OCI-LY1 (cell line): Measurements from ENCODE around the gene DIAPH2.

Experiments
- H2AFZ ChIP-seq: fragments of 200-600 bp; sonication (generic), shearing (Covaris generic); 2 replicates; pipeline ENCODE4 v1.6.0; 2014; ENCODE audit warnings: antibody characterized with exemption, mild to moderate bottlenecking, low read length
- H3F3A ChIP-seq: fragments of 200-600 bp; sonication (generic), shearing (Covaris generic); 2 replicates; pipeline ENCODE4 v1.6.0; 2014; ENCODE audit warnings: mild to moderate bottlenecking, antibody characterized with exemption, low read length, moderate library complexity; ENCODE audit not compliant: insufficient read depth
- H3K27ac ChIP-seq: fragments of 200-600 bp; sonication (generic); 2 replicates; pipeline ENCODE4 v1.5.1; 2014; ENCODE audit warnings: low read length, mixed run types, mild to moderate bottlenecking, low read depth; ENCODE audit not compliant: poor library complexity, severe bottlenecking
- H3K27me3 ChIP-seq: fragments of 200-600 bp; sonication (generic); 2 replicates; pipeline ENCODE4 v1.6.0; 2014; ENCODE audit warnings: antibody characterized with exemption, mild to moderate bottlenecking, low read length, moderate library complexity; ENCODE audit not compliant: insufficient read depth
- H3K36me3 ChIP-seq: fragments of 200-600 bp; sonication (generic); 2 replicates; pipeline ENCODE4 v1.6.1; 2014; ENCODE audit warnings: mild to moderate bottlenecking, antibody characterized with exemption, low read length, moderate library complexity, mixed read lengths; ENCODE audit not compliant: insufficient read depth
- H3K4me1 ChIP-seq: fragments of 200-600 bp; sonication (generic); 2 replicates; pipeline ENCODE4 v1.5.1; 2014; ENCODE audit warnings: mild to moderate bottlenecking, low read length, moderate library complexity; ENCODE audit not compliant: insufficient read depth, severe bottlenecking
- H3K4me2 ChIP-seq: fragments of 200-600 bp; sonication (generic), shearing (Covaris generic); 2 replicates; pipeline ENCODE4 v1.6.1; 2014; ENCODE audit warnings: low read length
- H3K4me3 ChIP-seq: fragments of 200-600 bp; sonication (generic); 2 replicates; pipeline ENCODE4 v1.5.1; 2014; ENCODE audit warnings: low read length, low read depth, mild to moderate bottlenecking, mixed read lengths; ENCODE audit not compliant: poor library complexity, severe bottlenecking
- H3K79me2 ChIP-seq: fragments of 200-600 bp; shearing (Covaris generic); 2 replicates; pipeline ENCODE4 v1.6.1; 2016; ENCODE audit warnings: mixed run types, low read length, mixed read lengths; ENCODE audit not compliant: insufficient read depth
- H3K9ac ChIP-seq: fragments of 200-600 bp; sonication (generic), shearing (Covaris generic); 2 replicates; pipeline ENCODE4 v1.6.1; 2014; ENCODE audit warnings: mild to moderate bottlenecking, low read length, mixed read lengths
- H3K9me2 ChIP-seq: fragments of 200-600 bp; sonication (generic), shearing (Covaris generic); 2 replicates; pipeline ENCODE4 v1.6.1; 2014; ENCODE audit warnings: low read depth, mild to moderate bottlenecking, low read length, mixed read lengths
- H3K9me3 ChIP-seq: fragments of 200-600 bp; shearing (Covaris generic); 2 replicates; pipeline ENCODE4 v1.6.1; 2014; ENCODE audit warnings: low read length, mixed read lengths
- H4K20me1 ChIP-seq: fragments of 200-600 bp; sonication (generic), shearing (Covaris generic); 2 replicates; pipeline ENCODE4 v1.6.0; 2016; ENCODE audit warnings: mild to moderate bottlenecking, low read length; ENCODE audit not compliant: insufficient read depth
- CTCF ChIP-seq: fragments of 200-600 bp; sonication (generic), shearing (Covaris generic); IDR thresholded peaks from 2 replicates; pipeline ENCODE4 v1.5.1; 2017; ENCODE audit warnings: mild to moderate bottlenecking, antibody characterized with exemption, low read length, moderate library complexity, mixed read lengths
- EZH2 ChIP-seq: fragments of 200-600 bp; sonication (generic), shearing (Covaris generic); IDR thresholded peaks from 2 replicates; pipeline ENCODE4 v1.8.0; 2017; ENCODE audit warnings: borderline replicate concordance, mixed run types, mild to moderate bottlenecking, antibody characterized with exemption, low read length, moderate library complexity, mixed read lengths

Gene DIAPH2

GRCh38 chrX:97563531-97564133 is 879.0 kb downstream of the DIAPH2 start:
- H3K36me3 ChIP-seq, result no peaks in the 10 kb centered on the region
- H3K4me1 ChIP-seq, result peaks cover 17% of the 10 kb centered on the region
- H3K79me2 ChIP-seq, result no peaks in the 10 kb centered on the region
- no peaks in the 10 kb centered on the region for H3F3A ChIP-seq
- peak overlapping the region; percentile 74 for H3K4me2 ChIP-seq
- peak overlapping the region; percentile 47 for H3K9ac ChIP-seq
- H3K9me3 ChIP-seq, result no peaks in the 10 kb centered on the region
- TF ChIP-seq EZH2 (no peak), CTCF (no peak)
- peak overlapping the region; percentile 79 for H2AFZ ChIP-seq
- no peaks in the 10 kb centered on the region for H3K27me3 ChIP-seq
- no peak overlapping the region for H3K27ac ChIP-seq
- H3K4me3 ChIP-seq, result peak overlapping the region; percentile 42
- H4K20me1 ChIP-seq, result no peaks in the 10 kb centered on the region
- no peaks in the 10 kb centered on the region for H3K9me2 ChIP-seq

- Histone ChIP-seq H3F3A (no peaks in the 10 kb centered on the region), H3K79me2 (no peaks in the 10 kb centered on the region), H4K20me1 (no peaks in the 10 kb centered on the region), H3K27me3 (no peaks in the 10 kb centered on the region), H3K27ac (no peak overlapping the region), H3K4me2 (no peak overlapping the region), H3K9ac (no peak overlapping the region), H3K9me2 (no peaks in the 10 kb centered on the region), H3K4me1 (peaks cover 17% of the 10 kb centered on the region), H3K9me3 (no peaks in the 10 kb centered on the region), H2AFZ (no peak overlapping the region), H3K4me3 (no peak overlapping the region), H3K36me3 (no peaks in the 10 kb centered on the region)
- TF ChIP-seq EZH2 (no peak), CTCF (no peak)
Observed at GRCh38 chrX:97564496-97564895, 879.9 kb downstream of the DIAPH2 start.

- no peak overlapping the region for H3K4me2 ChIP-seq
- no peaks in the 10 kb centered on the region for H3K9me2 ChIP-seq
- no peak overlapping the region for H3K27ac ChIP-seq
- no peaks in the 10 kb centered on the region for H4K20me1 ChIP-seq
- H3F3A ChIP-seq, result no peaks in the 10 kb centered on the region
- no peaks in the 10 kb centered on the region for H3K27me3 ChIP-seq
- no peak overlapping the region for H3K9ac ChIP-seq
- no peak overlapping the region for H3K4me3 ChIP-seq
- TF ChIP-seq CTCF (no peak), EZH2 (no peak)
- no peaks in the 10 kb centered on the region for H3K79me2 ChIP-seq
- no peaks in the 10 kb centered on the region for H3K9me3 ChIP-seq
- no peaks in the 10 kb centered on the region for H3K4me1 ChIP-seq
- H2AFZ ChIP-seq, result no peak overlapping the region
- H3K36me3 ChIP-seq, result no peaks in the 10 kb centered on the region
Observed at GRCh38 chrX:97587171-97587570, 902.5 kb downstream of the DIAPH2 start.
